GM18502 (cell line): Measurements from ENCODE around the gene SEH1L.
"Not testable (repeated sequence)": the region's sequence is repeated elsewhere in the genome, so short reads cannot be mapped to it uniquely, and the experiment has no call there.

Source experiments
- ATAC-seq: cut with Tn5 transposase; IDR thresholded peaks from one replicate; pipeline ENCODE4 v1.9.1; 2021; ENCODE audit warnings: mild to moderate bottlenecking; ENCODE audit not compliant: unreplicated experiment, poor library complexity

Gene SEH1L, protein sequence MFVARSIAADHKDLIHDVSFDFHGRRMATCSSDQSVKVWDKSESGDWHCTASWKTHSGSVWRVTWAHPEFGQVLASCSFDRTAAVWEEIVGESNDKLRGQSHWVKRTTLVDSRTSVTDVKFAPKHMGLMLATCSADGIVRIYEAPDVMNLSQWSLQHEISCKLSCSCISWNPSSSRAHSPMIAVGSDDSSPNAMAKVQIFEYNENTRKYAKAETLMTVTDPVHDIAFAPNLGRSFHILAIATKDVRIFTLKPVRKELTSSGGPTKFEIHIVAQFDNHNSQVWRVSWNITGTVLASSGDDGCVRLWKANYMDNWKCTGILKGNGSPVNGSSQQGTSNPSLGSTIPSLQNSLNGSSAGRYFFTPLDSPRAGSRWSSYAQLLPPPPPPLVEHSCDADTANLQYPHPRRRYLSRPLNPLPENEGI

DNA sequence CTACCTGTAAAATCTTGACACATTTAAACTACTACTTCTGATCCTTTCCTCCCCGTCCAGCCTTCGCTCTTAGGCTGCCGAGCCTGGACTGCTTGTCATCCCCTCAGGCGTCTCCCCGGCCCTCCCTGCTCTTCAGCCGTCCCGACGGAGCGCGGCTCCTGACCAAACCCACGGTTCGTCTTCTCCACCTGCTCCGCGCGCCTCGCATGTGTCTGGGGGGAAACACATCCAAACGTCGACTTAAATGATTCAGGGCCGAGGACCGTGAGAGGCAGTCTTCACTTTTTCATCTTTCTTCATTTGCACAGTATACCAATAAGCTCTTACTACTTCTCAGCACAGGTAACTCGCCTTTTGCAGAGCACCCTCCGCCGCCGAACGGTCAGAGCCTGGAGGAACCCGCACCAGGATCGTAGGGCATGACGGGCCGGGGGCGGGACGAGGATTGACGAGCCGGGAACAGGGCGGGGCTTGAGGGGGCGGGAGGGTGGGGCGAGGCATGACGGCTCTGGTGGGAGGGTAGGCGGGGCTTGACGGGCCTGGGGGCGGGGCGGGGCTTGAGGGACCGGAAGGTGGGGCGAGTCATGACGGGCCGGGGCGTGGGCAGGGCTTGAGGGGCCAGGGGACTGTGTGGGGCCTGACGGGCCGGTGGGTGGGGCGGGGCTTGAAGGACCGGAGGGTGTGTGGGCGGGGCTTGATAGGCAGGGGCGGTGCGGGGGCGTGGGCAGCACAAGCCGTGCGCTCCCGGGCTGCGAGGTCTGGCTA, at the start of gene SEH1L:
SEH1L (plus strand) TSS at position 727 of the 765 bp plus-strand sequence. CDS start 111 bp downstream, outside the sequence.
- ATAC-seq = peak; percentile 77

DNA sequence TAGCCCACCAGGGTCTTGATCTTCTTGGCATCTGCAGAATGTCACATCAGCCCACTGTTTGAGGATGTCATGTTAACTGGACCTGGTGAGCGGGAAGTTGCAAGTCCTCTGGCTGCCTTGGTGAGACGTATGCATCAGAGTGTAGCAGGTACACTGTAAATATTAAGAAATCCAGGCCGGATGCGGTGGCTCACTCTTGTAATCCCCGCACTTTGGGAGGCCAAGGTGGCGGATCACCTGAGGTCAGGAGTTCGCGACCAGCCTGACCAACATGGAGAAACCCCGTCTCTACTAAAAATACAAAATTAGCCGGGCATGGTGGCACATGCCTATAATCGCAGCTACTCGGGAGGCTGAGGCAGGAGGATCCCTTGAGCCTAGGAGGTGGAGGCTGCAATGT, 46.6 kb upstream of the SEH1L start:
- ATAC-seq = not testable (repeated sequence)

DNA sequence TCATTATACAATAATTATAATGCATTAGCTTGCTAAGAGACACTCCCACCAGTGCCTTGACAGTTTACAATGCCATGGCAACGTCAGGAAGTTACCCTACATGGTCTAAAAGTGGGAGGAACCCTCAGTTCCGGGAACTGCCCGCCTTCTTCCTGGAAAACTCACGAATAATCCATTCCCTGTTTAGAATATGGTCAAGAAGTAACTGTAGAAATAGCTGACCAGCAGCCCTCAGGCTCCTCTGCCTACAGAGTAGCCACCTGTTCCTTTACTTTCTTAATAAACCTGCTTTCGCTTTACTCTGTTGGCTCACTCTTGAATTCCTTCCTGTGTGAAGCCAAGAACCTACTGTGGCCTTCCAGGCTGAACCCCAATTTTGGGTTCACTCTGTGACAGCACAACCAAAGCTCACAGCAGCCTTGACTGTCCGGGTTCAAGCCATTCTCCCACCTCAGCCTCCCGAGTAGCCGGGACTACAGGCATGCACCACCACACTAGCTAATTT, 43.7 kb upstream of the SEH1L start:
- ATAC-seq = no peak

DNA sequence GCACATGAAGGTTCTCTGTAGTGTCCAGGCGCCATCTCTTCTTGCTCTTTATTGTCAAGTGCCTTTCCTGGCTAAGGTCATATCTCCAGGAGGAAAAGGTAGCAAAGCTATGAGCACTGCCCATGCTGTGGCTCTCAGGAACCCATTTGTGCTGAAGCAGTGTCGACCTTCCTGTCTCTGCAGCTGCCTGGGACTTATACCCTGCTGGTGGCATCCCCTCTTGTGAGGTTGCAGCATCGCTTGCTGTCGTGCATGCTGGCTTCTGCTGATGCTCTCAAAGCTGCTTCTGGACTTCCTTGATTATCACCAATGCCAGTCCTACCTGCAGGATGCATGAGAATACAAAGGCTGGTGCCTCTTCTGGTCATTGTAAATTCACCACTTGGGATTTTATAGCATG, 41.7 kb upstream of the SEH1L start:
- no peak for ATAC-seq

DNA sequence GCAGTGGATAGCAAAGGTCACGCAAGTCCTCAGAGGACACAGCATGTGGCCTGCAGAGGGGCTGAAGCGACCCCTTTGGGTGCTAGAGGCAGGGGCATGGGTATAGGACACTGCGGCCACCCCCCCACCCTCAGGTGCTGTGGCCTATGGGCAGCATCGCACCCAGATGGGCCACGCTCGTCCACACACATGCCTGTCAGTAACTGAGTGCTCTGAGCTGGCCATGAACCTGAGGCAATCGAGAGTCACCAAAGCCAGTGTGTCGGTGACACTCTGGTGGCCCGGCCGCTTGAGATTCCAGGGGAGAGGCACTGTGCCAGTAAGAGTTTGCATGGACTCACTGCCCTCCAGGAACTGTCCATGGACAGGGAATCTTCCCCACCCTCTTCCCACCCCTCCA, 41.0 kb upstream of the SEH1L start:
- ATAC-seq = no peak

DNA sequence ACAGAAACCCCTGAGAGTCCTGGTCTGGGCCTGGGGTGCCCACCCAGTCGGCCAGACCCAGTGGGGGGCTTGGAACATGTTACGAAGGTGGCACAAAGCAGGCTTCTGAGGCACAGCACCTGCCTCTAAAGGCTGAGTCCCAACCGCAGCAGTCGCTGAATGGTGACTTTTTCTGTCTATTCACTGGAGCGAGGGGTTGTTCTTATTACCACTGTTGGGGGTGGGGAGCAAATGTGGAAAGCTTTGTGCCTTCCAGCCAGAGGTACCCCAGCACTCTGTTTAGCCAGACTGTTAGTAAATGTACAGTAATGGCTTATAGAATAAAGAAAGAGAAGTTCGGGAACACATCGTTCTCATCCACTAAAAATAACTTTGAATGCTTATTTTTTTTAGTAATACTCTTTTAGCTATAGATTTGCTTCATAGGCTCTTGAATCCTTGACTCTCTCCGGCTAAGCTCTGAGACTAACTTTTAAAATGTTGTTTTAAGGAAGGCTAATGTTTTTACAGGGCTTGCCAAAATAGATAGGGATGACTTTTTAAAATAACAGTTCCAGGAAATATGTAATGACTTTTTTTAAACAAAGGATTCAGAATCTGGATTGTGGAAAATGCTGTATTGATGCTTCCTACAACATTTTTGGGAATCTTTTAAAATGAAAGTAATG, 40.4 kb upstream of the SEH1L start:
- no peak for ATAC-seq

DNA sequence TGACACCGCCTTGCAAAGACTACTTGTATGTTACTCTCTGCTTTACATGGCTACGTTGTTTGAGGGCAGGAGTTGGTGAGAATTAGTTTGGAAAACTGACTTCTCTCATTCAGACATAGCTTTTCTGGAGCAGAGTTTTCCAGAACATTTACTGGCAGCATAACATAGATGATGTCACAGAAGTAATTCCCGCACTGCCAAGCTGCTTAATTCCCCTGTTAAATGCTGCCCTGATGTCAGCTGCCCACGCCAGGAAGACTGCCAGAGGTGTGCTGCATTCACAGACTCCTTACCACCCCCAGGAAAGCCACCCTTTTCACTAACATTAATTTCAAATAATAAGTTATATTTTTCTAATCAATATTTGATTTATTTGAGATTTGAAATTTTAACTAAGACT, 39.1 kb upstream of the SEH1L start:
- no peak for ATAC-seq

DNA sequence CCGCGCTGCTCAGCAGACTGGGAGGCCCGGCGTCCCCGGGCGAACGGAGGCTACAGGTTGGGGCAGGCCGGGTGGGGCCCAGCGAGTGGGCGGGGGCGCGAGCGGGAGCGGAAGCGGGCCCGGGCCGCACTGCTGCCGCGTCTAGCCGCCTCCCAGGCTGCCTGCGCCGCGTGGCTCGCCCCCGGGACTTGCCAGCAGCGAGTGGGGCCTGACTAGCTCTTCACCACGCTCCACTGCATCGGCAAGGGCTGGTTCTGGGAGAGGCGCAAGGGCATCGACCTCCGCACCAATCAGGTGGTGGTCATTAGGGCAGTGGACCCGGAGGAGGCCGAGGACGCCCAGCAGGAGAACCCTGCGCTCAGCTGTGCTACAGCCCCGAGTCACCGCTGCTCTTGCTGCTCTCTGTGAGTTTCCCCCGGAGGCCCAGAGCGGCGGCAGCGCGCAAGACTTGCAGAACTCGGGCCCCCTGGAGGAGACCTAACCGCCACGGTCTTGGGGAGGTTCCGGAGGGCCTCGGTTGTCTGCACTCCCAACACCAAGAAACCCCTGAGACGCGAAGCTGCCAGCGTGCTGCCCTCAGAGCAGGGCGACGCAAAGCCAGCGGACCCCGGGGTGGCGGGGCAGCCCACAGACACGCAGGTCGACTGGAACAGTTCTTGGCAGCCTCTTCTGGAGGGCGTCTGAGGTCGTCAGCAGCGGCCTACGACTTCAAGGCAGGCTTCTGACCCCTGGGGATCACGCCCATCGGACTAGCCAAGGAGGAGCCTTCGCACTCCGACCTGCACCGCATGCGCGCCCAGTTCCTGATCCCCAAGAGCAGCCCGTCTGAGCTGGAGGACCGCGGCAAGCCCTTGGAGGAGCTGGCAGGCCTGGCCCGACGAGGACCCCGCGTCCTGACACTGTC, 36.5 kb upstream of the SEH1L start:
- ATAC-seq = peak; percentile 46

DNA sequence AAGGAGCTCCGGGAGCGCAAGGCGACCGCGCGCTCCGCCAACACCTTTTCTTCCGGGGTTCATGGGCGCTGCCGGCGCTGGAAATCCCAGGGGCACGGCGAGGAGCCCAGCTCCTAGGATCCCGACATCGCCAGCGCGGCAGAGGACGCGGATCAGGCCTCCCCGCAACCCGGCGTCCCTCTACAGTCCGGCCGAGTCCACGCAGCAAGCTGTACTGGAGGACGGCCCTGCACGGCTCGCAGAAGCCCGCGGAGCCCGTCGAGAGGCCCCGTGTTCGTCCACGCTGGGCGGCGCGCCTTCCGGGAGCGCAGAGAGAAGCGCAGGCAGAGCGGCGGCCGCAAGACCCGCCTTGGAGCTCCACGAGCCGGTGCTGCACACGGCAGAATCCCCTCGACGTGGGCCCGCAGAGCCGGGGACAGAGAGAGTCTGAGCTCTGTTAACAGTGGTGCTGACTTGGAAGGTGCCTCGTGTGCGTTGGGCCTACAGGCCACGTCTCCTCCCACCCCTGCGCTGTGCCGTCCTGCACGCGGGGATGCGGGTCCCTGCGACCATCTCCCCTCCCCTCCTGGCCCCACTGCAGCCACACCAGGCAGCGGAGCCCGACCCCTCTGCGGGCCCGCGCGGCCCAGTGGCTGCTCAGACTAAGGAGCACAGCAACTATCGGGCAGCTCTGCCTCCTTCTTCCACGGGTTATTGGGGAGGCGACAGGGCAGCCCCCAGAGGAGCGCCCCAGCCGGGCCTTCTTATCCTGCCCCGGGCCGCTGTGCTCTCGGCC, 35.7 kb upstream of the SEH1L start:
- ATAC-seq = no peak

DNA sequence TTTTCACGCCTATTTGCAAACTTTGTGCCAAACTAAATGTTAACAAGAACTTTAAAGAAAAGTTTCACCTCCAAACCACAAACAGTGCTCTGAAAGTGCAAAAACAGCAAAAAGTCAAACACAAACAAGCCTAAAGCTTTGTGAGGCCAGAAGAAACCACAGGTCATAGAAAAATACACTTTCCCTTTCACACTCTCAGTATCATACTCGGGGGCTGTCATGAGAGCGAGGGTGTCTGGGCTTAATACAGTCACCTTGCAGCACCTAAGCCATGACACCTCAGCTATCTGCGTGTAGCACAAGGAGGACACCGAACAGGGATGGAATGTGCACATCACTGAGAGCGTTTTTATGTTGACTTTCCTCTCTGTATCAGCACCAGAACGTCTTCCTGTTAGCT, 26.6 kb upstream of the SEH1L start:
- no peak for ATAC-seq

DNA sequence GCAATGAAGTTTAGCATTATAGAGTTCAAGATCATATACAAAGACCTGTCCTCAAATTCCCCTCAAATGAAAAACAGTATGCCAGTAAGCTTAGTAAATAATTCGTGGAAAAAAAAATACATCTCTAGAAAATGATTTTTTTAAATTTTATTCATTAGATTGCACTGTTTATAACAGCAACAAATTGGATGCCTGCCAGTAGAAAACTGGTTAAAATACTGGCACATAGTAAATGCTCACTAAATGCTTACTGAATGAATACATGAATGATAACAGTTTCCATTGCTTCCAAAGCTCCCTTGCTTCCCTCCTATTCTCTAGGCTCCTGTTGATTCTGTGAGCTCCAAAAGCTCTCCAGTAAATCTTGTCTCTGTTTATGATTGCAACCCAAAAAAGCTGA, 25.5 kb upstream of the SEH1L start:
- no peak for ATAC-seq

DNA sequence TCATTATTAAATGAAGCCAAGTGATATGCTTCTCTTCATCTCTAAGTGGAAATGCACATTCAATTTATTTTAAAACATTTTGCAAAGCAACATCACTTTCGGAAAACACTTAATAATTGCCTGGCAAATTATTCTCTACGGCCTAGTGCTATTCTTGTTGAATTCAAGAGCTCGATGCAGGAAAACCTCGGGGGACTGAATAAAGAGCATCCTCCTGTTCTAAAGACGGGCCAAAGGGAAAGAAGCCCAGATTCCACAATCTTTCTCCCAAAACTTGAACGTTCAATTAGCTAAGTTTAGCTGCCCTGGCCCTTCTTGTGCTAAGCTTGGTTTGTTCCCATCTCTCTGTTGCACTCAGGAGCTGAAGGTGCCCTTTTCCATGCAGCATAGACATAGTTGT, 23.2 kb upstream of the SEH1L start:
- no peak for ATAC-seq

DNA sequence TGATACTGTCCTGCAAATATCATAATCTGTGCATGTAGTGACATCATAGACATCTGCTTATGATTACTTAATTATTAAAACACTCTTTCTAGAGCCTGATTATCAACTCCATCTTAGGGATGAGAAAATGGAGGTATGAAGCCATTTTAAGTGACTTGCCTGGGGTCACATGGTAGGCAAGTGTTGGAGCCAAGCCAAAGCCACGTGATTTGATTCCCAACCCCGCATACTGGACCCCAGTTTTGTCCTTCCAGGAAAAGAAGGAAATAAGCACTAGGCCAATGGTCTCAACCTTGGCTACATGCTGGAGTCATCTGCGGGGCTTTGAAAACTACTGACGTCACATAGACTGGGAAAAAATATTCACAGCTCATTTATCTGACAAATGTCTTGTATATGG, 19.6 kb upstream of the SEH1L start:
- no peak for ATAC-seq

DNA sequence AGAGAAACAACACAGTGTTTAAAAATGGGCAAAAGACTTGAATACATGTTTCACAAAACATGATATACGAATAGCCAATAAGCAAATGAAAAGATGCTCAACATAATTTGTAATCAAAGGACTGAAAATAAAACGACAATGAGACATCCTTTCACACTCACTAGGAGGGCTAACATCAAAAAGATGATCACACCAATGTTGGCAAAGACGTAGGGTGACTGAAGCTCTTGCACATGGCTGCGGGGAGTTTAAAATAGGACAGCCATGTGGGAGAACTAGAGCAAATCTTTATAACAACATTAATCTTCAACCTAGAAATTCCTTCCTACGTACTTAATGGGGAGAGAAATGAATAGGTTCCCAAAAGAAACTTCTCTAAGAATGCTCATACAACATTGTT, 19.2 kb upstream of the SEH1L start:
- no peak for ATAC-seq

DNA sequence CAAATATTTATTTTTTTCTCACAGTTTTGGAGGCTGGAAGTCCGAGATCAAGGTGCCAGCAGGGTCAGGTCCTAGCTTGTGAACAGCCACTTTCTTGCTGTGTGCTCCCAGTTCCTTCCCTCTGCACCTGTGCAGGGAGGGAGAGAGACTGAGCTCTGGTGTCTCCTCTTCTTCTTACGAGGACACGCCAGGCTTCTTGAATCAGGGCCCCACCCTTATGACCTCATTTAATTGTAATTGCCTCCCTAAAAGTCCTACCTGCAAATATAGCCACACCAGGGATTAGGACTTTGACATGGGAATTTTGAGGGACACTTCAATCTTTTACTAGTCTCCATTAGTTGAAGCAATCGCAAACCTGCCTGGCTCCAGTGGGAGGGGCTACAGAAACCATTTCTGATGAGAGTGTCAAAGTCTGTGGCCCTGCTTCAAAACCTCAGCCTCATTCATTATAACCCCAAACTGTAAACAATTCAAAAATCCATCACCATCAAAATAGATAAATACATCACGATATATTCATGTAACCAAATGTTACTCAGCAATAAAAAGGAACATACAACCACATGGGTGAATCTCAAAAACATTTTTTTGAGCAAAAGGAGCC, 18.2 kb upstream of the SEH1L start:
- ATAC-seq = no peak

DNA sequence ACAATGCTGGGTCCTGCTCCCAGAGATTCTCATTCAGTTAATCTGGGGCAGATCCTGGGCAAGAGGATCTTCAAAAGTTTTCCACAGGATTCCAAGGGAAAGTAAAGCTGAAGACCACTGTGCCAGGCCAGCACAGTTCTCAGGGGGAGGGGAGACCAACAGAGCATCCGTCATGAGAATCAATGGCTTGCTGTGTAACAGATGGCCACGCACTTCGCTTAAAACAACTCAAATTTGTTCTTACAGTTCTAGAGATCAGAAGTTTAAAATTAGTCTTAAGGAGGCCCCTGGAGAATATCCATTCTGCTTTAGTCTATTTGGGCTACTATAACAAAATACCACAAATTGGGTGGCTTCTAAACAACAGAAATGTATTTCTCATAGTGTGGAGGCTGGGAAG, 17.4 kb upstream of the SEH1L start:
- no peak for ATAC-seq

DNA sequence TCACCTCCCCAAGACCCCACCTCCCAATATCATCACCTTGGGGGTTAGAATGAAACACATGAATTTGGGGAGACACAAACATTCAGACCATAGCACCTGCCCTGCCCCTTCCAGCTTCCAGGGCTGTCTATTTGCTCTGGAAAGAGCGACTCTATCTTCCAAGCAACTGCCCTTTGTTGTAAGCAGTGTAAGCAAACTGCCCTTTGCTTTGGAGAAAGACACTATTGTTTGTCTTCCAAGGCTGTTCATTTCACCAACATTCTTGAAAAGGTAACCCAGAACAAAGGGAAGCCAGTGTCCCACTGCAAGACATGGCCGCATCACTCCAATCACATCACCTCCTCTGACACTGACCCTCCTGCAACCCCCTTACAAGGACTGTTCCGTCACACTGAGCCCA, 16.9 kb upstream of the SEH1L start:
- no peak for ATAC-seq

DNA sequence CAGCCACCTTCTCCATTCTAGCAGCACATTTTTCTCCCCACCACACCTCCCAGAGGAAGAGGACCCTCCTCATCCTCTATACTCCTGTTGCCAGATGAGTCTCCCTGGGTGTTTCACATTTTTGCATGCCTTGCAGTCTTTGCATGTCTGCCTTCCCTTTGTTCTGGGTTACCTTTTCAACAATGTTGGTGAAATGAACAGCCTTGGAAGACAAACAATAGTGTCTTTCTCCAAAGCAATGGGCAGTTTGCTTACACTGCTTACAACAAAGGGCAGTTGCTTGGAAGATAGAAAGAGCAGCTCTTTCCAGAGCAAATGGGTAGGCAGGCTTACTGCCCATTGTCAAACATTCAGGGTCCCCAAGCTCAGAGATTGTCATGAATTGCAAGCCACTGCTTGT, 14.5 kb upstream of the SEH1L start:
- no peak for ATAC-seq
